Activated naive CD8-positive, alpha-beta T cell treated with anti-CD3 and anti-CD28 coated beads, Interleukin-2, amount 50 U/mL, for 24 hours (primary cell): ENCODE measurements around the gene BMP6.

ENCODE experiments used
- ATAC-seq: fragments of 150-1000 bp; cut with Tn5 transposase; one replicate; pipeline ENCODE4 v1.10.0; 2021
- DNase-seq: peaks from one replicate; pipeline ENCODE4 v3.0.0; 2021
- H3K27ac Mint-ChIP-seq: one replicate; pipeline ENCODE4 v1.8.0; 2021; ENCODE audit warnings: mild to moderate bottlenecking, mixed read lengths
- H3K27me3 Mint-ChIP-seq: one replicate; pipeline ENCODE4 v1.8.0; 2021; ENCODE audit warnings: mixed read lengths
- H3K36me3 Mint-ChIP-seq: one replicate; pipeline ENCODE4 v1.8.0; 2021; ENCODE audit warnings: low read depth, mixed read lengths
- H3K4me1 Mint-ChIP-seq: one replicate; pipeline ENCODE4 v1.8.0; 2021; ENCODE audit warnings: mixed read lengths
- H3K4me3 Mint-ChIP-seq: one replicate; pipeline ENCODE4 v1.8.0; 2021; ENCODE audit warnings: mild to moderate bottlenecking, moderate library complexity, mixed read lengths
- H3K9me3 Mint-ChIP-seq: one replicate; pipeline ENCODE4 v1.8.0; 2021; ENCODE audit warnings: mixed read lengths

BMP6 gene

DNA sequence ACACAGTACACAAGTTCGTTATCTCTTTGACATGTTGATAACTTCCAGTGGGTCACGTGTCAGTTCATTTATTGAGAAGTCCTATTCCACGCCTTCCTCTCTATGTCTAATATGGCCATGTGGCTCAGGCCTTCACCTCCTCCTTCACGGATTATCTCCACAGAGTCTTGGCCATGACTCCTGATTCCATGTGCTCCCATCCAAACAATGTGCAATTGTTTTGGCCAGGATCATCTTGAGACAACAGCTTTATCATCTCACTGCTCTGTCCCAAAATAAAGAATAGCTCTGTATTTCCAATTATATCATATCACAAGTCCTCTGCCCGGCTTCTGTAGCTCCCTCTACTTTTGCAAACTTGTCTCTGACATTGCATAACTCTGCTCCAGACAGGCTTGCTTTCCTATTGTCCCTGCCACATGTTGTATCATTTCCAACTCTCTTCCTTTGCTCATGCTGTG is 195.8 kb downstream of the BMP6 start:
- no peak for DNase-seq
- ATAC-seq: no peak
- Mint-ChIP-seq H3K4me3 (no peak overlapping the region), H3K4me1 (no peaks in the 10 kb centered on the region), H3K36me3 (peaks cover 3% of the 10 kb centered on the region), H3K27me3 (peaks cover 12% of the 10 kb centered on the region), H3K27ac (no peak overlapping the region), H3K9me3 (peaks cover 18% of the 10 kb centered on the region)

DNA sequence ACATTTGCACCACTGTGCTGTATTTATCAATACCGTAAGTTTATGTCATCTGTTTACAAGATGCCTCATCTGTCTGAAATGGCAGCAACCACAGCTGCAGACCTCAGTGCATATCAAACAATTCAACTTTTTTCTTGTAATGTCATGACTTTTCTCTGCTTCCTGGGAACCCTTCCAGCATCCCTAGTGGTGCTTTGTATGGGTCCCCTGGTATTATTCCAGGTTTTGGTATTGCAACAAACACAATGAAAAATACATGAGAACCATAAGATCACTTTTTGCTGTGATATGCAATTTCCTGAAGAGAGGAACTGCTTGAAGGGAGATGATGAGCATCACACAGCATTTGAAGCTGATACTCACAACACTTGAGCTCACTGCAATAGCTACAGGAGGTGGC is 196.7 kb downstream of the BMP6 start:
- no peak for ATAC-seq
- no peak for DNase-seq
- Mint-ChIP-seq H3K36me3 (peaks cover 3% of the 10 kb centered on the region), H3K9me3 (peaks cover 21% of the 10 kb centered on the region), H3K27me3 (peaks cover 16% of the 10 kb centered on the region), H3K27ac (no peak overlapping the region), H3K4me3 (no peak overlapping the region), H3K4me1 (no peaks in the 10 kb centered on the region)

DNA sequence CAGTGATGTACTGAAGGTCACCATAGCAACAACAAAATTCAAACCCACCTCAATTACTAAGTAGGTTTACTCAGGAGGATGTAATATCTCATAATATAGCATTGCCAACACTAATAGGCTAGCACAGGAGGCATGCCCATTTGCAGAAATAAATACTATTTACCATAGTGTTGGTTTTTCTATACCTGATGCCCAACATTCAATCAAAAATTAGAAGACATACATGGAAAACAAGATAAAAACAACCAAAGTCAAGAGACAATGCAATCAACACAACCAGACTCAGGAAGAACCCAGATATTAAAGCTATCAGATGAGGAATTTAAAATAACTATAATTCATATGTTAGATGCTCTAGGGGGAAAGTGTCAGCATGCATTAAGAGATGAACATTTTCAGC is 199.0 kb downstream of the BMP6 start:
- peaks cover 3% of the 10 kb centered on the region for H3K36me3 Mint-ChIP-seq
- no peaks in the 10 kb centered on the region for H3K4me1 Mint-ChIP-seq
- H3K9me3 Mint-ChIP-seq: peaks cover 21% of the 10 kb centered on the region
- peaks cover 17% of the 10 kb centered on the region for H3K27me3 Mint-ChIP-seq
- DNase-seq (no peak), ATAC-seq (no peak)
- H3K4me3 Mint-ChIP-seq: no peak overlapping the region
- no peak overlapping the region for H3K27ac Mint-ChIP-seq
